GM21723 (cell line): ENCODE measurements around the gene RAB13.
A peak's percentile ranks its signal among the peaks of the same experiment; 100 is the strongest.
"Not testable (repeated sequence)": the region's sequence is repeated elsewhere in the genome, so short reads cannot be mapped to it uniquely, and the experiment has no call there.

Source experiments
- ATAC-seq: cut with Tn5 transposase; IDR thresholded peaks from one replicate; pipeline ENCODE4 v1.9.1; 2021; ENCODE audit warnings: mild to moderate bottlenecking, moderate library complexity; ENCODE audit not compliant: unreplicated experiment

Gene RAB13

GRCh38 chr1:153985941-153986761 is at the start of gene RAB13:
Gene RAB13, minus strand, starts transcription at chr1:153986339. Its CDS starts 103 bp downstream, at chr1:153986236.
- ATAC-seq = no peak

- not testable (repeated sequence) for ATAC-seq
These were observed 47.6 kb upstream of the RAB13 start for GRCh38 chr1:154033697-154034096.

- ATAC-seq = no peak
These were observed 33.8 kb upstream of the RAB13 start for GRCh38 chr1:154019940-154020339.

GRCh38 chr1:154019269-154019668 is 33.1 kb upstream of the RAB13 start:
- no peak for ATAC-seq

GRCh38 chr1:154014154-154014907 is 28.2 kb upstream of the RAB13 start:
- no peak for ATAC-seq

- not testable (repeated sequence) for ATAC-seq
These were observed 26.4 kb upstream of the RAB13 start for GRCh38 chr1:154012543-154012942.

GRCh38 chr1:154012129-154012528 is 26.0 kb upstream of the RAB13 start:
- no peak for ATAC-seq

GRCh38 chr1:154006136-154006535 is 20.0 kb upstream of the RAB13 start:
- no peak for ATAC-seq

GRCh38 chr1:154000420-154000819 is 14.3 kb upstream of the RAB13 start:
- no peak for ATAC-seq

GRCh38 chr1:153996882-153997281 is 10.7 kb upstream of the RAB13 start:
- not testable (repeated sequence) for ATAC-seq

- ATAC-seq = no peak
These were observed 9.5 kb upstream of the RAB13 start for GRCh38 chr1:153995640-153996039.

- ATAC-seq = no peak
These were observed 9.1 kb upstream of the RAB13 start for GRCh38 chr1:153995202-153995601.

- no peak for ATAC-seq
These were observed 5.7 kb upstream of the RAB13 start for GRCh38 chr1:153991806-153992205.

GRCh38 chr1:153991151-153991630 is 5.1 kb upstream of the RAB13 start:
- no peak for ATAC-seq

GRCh38 chr1:153990468-153991150 is 4.5 kb upstream of the RAB13 start, which contains the start of gene RPS27:
Gene RPS27, plus strand, starts transcription at chr1:153990762. Its CDS starts 35 bp downstream, at chr1:153990797.
- peak; percentile 66 for ATAC-seq

GRCh38 chr1:153987621-153988020 is 1.5 kb upstream of the RAB13 start:
- ATAC-seq = no peak

GRCh38 chr1:153985341-153985912 is 712 bp downstream of the RAB13 start:
- ATAC-seq = no peak

GRCh38 chr1:153984123-153984894 is 1.8 kb downstream of the RAB13 start:
- ATAC-seq = no peak

GRCh38 chr1:153981735-153982134 is 4.4 kb downstream of the RAB13 start:
- not testable (repeated sequence) for ATAC-seq

GRCh38 chr1:153979091-153979490 is 7.0 kb downstream of the RAB13 start:
- not testable (repeated sequence) for ATAC-seq
